ENCODE results near the gene AFG3L2. TPM values are rescaled to one million over a fixed set of nuclear protein-coding genes. Genes with fewer than 3 reads are reported as not detected.

The AFG3L2 gene
- total and polyA plus RNA-seq, 2 experiments from 2014 or later, result 50.3 to 105 TPM

- Histone ChIP-seq H3K9me2 (ENCODE audit: insufficient read depth) (no peaks in the 10 kb centered on the region), H3K79me2 (replicated peaks; ENCODE audit: insufficient read depth) (peaks cover 59% of the 10 kb centered on the region), H3K27ac (ENCODE audit: low read depth) (no peak overlapping the region), H3F3A (replicated peaks; ENCODE audit: low read depth) (peaks cover 8% of the 10 kb centered on the region; the same call in 1 of the 2 replicates), H3K36me3 (ENCODE audit: insufficient read depth) (peaks cover 73% of the 10 kb centered on the region), H3K27me3 (ENCODE audit: insufficient read depth) (no peaks in the 10 kb centered on the region), H4K20me1 (replicated peaks; ENCODE audit: insufficient read depth) (peaks cover 15% of the 10 kb centered on the region), H3K4me1 (ENCODE audit: insufficient read depth) (no peaks in the 10 kb centered on the region), H3K4me3 (no peak overlapping the region), H2AFZ (no peak overlapping the region), H3K4me2 (no peak overlapping the region)
- Mint-ChIP-seq H3K36me3 (ENCODE audit: low read depth) (peaks cover 82% of the 10 kb centered on the region), H3K27me3 (ENCODE audit: insufficient read depth, low read depth, poor library complexity) (peaks cover 6% of the 10 kb centered on the region), H3K4me3 (no peak overlapping the region), H3K4me1 (no peaks in the 10 kb centered on the region), H3K27ac (no peak overlapping the region), H3K9me3 (no peaks in the 10 kb centered on the region)
- ATAC-seq, result no peak
- DNase-seq (ENCODE audit: low spot score), result no peak
- no peak for TF ChIP-seq ETS1 (IDR thresholded peaks at IDR 0.05)
- TF ChIP-seq POLR2AphosphoS5 (IDR thresholded peaks at IDR 0.05; ENCODE audit: low read depth), result no peak
- TF ChIP-seq EZH2 (IDR thresholded peaks at IDR 0.05; ENCODE audit: low read depth, unreplicated experiment), result no peak
- TF ChIP-seq CREB1 (CRISPR knock-in tag; IDR thresholded peaks at IDR 0.05; ENCODE audit: low read depth), result no peak
- no peak for TF ChIP-seq STAT1 (IDR thresholded peaks at IDR 0.05; ENCODE audit: unreplicated experiment)
- no peak for TF ChIP-seq JUNB (IDR thresholded peaks at IDR 0.05; ENCODE audit: unreplicated experiment)
- TF ChIP-seq, protein P1, sequence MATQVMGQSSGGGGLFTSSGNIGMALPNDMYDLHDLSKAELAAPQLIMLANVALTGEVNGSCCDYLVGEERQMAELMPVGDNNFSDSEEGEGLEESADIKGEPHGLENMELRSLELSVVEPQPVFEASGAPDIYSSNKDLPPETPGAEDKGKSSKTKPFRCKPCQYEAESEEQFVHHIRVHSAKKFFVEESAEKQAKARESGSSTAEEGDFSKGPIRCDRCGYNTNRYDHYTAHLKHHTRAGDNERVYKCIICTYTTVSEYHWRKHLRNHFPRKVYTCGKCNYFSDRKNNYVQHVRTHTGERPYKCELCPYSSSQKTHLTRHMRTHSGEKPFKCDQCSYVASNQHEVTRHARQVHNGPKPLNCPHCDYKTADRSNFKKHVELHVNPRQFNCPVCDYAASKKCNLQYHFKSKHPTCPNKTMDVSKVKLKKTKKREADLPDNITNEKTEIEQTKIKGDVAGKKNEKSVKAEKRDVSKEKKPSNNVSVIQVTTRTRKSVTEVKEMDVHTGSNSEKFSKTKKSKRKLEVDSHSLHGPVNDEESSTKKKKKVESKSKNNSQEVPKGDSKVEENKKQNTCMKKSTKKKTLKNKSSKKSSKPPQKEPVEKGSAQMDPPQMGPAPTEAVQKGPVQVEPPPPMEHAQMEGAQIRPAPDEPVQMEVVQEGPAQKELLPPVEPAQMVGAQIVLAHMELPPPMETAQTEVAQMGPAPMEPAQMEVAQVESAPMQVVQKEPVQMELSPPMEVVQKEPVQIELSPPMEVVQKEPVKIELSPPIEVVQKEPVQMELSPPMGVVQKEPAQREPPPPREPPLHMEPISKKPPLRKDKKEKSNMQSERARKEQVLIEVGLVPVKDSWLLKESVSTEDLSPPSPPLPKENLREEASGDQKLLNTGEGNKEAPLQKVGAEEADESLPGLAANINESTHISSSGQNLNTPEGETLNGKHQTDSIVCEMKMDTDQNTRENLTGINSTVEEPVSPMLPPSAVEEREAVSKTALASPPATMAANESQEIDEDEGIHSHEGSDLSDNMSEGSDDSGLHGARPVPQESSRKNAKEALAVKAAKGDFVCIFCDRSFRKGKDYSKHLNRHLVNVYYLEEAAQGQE (IDR thresholded peaks at IDR 0.05; ENCODE audit: unreplicated experiment), result no peak
- TF ChIP-seq, protein P2, sequence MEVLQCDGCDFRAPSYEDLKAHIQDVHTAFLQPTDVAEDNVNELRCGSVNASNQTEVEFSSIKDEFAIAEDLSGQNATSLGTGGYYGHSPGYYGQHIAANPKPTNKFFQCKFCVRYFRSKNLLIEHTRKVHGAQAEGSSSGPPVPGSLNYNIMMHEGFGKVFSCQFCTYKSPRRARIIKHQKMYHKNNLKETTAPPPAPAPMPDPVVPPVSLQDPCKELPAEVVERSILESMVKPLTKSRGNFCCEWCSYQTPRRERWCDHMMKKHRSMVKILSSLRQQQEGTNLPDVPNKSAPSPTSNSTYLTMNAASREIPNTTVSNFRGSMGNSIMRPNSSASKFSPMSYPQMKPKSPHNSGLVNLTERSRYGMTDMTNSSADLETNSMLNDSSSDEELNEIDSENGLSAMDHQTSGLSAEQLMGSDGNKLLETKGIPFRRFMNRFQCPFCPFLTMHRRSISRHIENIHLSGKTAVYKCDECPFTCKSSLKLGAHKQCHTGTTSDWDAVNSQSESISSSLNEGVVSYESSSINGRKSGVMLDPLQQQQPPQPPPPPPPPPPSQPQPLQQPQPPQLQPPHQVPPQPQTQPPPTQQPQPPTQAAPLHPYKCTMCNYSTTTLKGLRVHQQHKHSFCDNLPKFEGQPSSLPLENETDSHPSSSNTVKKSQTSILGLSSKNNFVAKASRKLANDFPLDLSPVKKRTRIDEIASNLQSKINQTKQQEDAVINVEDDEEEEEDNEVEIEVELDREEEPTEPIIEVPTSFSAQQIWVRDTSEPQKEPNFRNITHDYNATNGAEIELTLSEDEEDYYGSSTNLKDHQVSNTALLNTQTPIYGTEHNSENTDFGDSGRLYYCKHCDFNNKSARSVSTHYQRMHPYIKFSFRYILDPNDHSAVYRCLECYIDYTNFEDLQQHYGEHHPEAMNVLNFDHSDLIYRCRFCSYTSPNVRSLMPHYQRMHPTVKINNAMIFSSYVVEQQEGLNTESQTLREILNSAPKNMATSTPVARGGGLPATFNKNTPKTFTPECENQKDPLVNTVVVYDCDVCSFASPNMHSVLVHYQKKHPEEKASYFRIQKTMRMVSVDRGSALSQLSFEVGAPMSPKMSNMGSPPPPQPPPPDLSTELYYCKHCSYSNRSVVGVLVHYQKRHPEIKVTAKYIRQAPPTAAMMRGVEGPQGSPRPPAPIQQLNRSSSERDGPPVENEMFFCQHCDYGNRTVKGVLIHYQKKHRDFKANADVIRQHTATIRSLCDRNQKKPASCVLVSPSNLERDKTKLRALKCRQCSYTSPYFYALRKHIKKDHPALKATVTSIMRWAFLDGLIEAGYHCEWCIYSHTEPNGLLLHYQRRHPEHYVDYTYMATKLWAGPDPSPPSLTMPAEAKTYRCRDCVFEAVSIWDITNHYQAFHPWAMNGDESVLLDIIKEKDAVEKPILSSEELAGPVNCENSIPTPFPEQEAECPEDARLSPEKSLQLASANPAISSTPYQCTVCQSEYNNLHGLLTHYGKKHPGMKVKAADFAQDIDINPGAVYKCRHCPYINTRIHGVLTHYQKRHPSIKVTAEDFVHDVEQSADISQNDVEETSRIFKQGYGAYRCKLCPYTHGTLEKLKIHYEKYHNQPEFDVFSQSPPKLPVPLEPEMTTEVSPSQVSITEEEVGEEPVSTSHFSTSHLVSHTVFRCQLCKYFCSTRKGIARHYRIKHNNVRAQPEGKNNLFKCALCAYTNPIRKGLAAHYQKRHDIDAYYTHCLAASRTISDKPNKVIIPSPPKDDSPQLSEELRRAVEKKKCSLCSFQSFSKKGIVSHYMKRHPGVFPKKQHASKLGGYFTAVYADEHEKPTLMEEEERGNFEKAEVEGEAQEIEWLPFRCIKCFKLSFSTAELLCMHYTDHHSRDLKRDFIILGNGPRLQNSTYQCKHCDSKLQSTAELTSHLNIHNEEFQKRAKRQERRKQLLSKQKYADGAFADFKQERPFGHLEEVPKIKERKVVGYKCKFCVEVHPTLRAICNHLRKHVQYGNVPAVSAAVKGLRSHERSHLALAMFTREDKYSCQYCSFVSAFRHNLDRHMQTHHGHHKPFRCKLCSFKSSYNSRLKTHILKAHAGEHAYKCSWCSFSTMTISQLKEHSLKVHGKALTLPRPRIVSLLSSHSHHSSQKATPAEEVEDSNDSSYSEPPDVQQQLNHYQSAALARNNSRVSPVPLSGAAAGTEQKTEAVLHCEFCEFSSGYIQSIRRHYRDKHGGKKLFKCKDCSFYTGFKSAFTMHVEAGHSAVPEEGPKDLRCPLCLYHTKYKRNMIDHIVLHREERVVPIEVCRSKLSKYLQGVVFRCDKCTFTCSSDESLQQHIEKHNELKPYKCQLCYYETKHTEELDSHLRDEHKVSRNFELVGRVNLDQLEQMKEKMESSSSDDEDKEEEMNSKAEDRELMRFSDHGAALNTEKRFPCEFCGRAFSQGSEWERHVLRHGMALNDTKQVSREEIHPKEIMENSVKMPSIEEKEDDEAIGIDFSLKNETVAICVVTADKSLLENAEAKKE (CRISPR knock-in tag; IDR thresholded peaks at IDR 0.05), result no peak
- no peak for TF ChIP-seq EZH2phosphoT487 (IDR thresholded peaks at IDR 0.05; ENCODE audit: unreplicated experiment)
- TF ChIP-seq ZNF114 (CRISPR knock-in tag; IDR thresholded peaks at IDR 0.05), result no peak
- TF ChIP-seq, protein P3, sequence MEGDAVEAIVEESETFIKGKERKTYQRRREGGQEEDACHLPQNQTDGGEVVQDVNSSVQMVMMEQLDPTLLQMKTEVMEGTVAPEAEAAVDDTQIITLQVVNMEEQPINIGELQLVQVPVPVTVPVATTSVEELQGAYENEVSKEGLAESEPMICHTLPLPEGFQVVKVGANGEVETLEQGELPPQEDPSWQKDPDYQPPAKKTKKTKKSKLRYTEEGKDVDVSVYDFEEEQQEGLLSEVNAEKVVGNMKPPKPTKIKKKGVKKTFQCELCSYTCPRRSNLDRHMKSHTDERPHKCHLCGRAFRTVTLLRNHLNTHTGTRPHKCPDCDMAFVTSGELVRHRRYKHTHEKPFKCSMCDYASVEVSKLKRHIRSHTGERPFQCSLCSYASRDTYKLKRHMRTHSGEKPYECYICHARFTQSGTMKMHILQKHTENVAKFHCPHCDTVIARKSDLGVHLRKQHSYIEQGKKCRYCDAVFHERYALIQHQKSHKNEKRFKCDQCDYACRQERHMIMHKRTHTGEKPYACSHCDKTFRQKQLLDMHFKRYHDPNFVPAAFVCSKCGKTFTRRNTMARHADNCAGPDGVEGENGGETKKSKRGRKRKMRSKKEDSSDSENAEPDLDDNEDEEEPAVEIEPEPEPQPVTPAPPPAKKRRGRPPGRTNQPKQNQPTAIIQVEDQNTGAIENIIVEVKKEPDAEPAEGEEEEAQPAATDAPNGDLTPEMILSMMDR (conservative IDR thresholded peaks at IDR 0.05; ENCODE audit: low read depth in 2 of 2), result no peak
- no peak for TF ChIP-seq NANOG (IDR thresholded peaks at IDR 0.05; ENCODE audit: borderline replicate concordance)
- TF ChIP-seq ZNF331 (CRISPR knock-in tag; IDR thresholded peaks at IDR 0.05; ENCODE audit: low read depth), result no peak
These were observed 17.5 kb downstream of the AFG3L2 start for GRCh38 chr18:12359515-12359927.
